HepG2 (cell line): ENCODE results near the gene SLX4. TPM values are rescaled to one million over a fixed set of nuclear protein-coding genes. Genes with fewer than 3 reads are reported as not detected.

Source experiments
- ARID5B ChIP-seq: IDR thresholded peaks from 2 replicates; pipeline ENCODE4 v1.4.0; 2020; ENCODE audit warnings: mild to moderate bottlenecking, missing genetic modification reagents
- GABPA ChIP-seq, 2 experiments: IDR thresholded peaks; 2 replicates each; pipeline ENCODE4 v1.6.1; 2011 to 2016; ENCODE audit warnings: low read depth in 2 of 2, low read length in 1 of 2, missing biosample characterization in 1 of 2, missing genetic modification characterization in 1 of 2
- NR2F2 ChIP-seq: IDR thresholded peaks from 2 replicates; pipeline ENCODE4 v1.6.1; 2012; ENCODE audit warnings: low read depth, inconsistent platforms, borderline replicate concordance
- RXRA ChIP-seq: sonication (generic); formaldehyde crosslinking; IDR thresholded peaks from 2 replicates; pipeline ENCODE4 v1.5.1; 2020; ENCODE audit warnings: missing genetic modification reagents
- RXRB ChIP-seq: IDR thresholded peaks from 2 replicates; pipeline ENCODE4 v1.6.1; 2016; ENCODE audit warnings: borderline replicate concordance, missing genetic modification reagents, missing compliant biosample characterization
- SKIL ChIP-seq: sonication (generic); formaldehyde crosslinking; IDR thresholded peaks from 2 replicates; pipeline ENCODE4 v1.8.0; 2022; ENCODE audit warnings: missing genetic modification reagents, mild to moderate bottlenecking, moderate library complexity, borderline replicate concordance
- SRSF1 ChIP-seq: fragments of 200-400 bp; formaldehyde crosslinking; optimal IDR thresholded peaks from 2 replicates; pipeline ENCODE3; 2017; ENCODE audit warnings: mild to moderate bottlenecking, low read depth, low read length, moderate library complexity
- ZC3H13 ChIP-seq: sonication (generic); formaldehyde crosslinking; IDR thresholded peaks from 2 replicates; pipeline ENCODE4 v1.8.1; 2023; ENCODE audit warnings: mild to moderate bottlenecking, missing genetic modification reagents, moderate library complexity
- ZNF431 ChIP-seq: sonication (generic); formaldehyde crosslinking; IDR thresholded peaks from 2 replicates; pipeline ENCODE4 v1.9.0; 2022; ENCODE audit warnings: missing genetic modification reagents, low read depth, mild to moderate bottlenecking, borderline replicate concordance
- ZNF513 ChIP-seq: sonication (generic); formaldehyde crosslinking; conservative IDR thresholded peaks from 2 replicates; pipeline ENCODE4 v1.5.0; 2020; ENCODE audit warnings: missing genetic modification reagents
- ZNF747 ChIP-seq: sonication (generic); formaldehyde crosslinking; IDR thresholded peaks from 2 replicates; pipeline ENCODE4 v1.8.1; 2023; ENCODE audit warnings: missing genetic modification reagents, mild to moderate bottlenecking, borderline replicate concordance
- ZNF792 ChIP-seq: IDR thresholded peaks from 2 replicates; pipeline ENCODE4 v1.6.1; 2016
- polyA plus RNA-seq, 8 experiments: library from polyadenylated mRNA; depleted of rRNA in 3 of 8; stranded (reverse) in 7 of 8; unstranded in 1 of 8; fragments of >200 nt; fragmentation: Illumina TruSeq in 4 of 8; extraction: Trizol in 4 of 8; gene quantifications; 2 replicates each; pipeline versions ENCODE4 v1.2.1 to v1.2.3, GENCODE V29; 2011 to 2016; ENCODE audit warnings: low read depth in 4 of 8, missing spikeins in 1 of 8, mixed read lengths in 1 of 8; ENCODE audit not compliant: insufficient read depth in 1 of 8
- total RNA-seq, 5 experiments: library from RNA; depleted of rRNA; stranded (reverse); fragments of >200 nt; fragmentation: Illumina TruSeq; extraction: Trizol; gene quantifications; 2 replicates each; pipeline ENCODE4 v1.2.3, GENCODE V29; 2016; ENCODE audit warnings: low read depth in 1 of 5
- TF ChIP-seq, protein P1 (sequence below): sonication (generic); formaldehyde crosslinking; IDR thresholded peaks from 2 replicates; pipeline ENCODE4 v1.8.1; 2023; ENCODE audit warnings: mild to moderate bottlenecking, moderate library complexity, missing genetic modification reagents
- TF ChIP-seq, protein P2 (sequence below): sonication (generic); formaldehyde crosslinking; conservative IDR thresholded peaks from 2 replicates; pipeline ENCODE4 v1.4.0; 2020; ENCODE audit warnings: mild to moderate bottlenecking, missing genetic modification reagents, moderate library complexity

The SLX4 gene
- total and polyA plus RNA-seq, 2 of the 13 experiments (the other 11 are each of a cell fraction or from before 2014, with no cell fraction given): 1.1 to 3.6 TPM

GRCh38 chr16:3652373-3653195 lies 41.2 kb upstream of the SLX4 start (continued):
- peak; percentile 51; the same call in 1 of the 2 replicates for TF ChIP-seq ARID5B
- 0 out of 2 replicates have a peak, but pooled peaks have one; percentile 5 for TF ChIP-seq ZNF747 (CRISPR knock-in tag)
- TF ChIP-seq, protein P1, sequence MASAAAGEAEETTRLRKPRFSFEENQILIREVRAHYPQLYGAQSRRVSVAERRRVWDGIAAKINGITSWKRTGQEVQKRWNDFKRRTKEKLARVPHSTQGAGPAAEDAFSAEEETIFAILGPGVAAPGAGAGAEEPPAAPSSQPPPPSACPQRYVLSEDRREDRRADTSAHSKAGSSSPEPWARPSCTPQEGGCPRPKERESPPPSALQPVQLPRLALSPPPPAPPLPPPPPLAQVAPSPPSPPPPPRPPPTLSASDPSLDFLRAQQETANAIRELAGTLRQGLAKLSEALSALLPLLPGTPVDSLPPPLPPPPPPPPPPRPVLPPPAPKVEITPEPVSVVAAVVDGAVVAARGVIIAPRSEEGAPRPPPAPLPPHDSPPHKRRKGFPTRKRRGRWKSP: no peak
- TF ChIP-seq GABPA (IDR thresholded peaks at IDR 0.05; ENCODE audit: low read depth, low read length): no peak
- 0 out of 2 replicates have a peak, but pooled peaks have one; percentile 33 for TF ChIP-seq GABPA (CRISPR knock-in tag; IDR thresholded peaks at IDR 0.05; ENCODE audit: low read depth)
- peak; percentile 54 for TF ChIP-seq RXRB (CRISPR knock-in tag)
- peak; percentile 95; the same call in 1 of the 2 replicates for TF ChIP-seq ZNF431 (CRISPR knock-in tag)
- peak; percentile 56; the same call in 1 of the 2 replicates for TF ChIP-seq RXRA (CRISPR knock-in tag)
- TF ChIP-seq, protein P2, sequence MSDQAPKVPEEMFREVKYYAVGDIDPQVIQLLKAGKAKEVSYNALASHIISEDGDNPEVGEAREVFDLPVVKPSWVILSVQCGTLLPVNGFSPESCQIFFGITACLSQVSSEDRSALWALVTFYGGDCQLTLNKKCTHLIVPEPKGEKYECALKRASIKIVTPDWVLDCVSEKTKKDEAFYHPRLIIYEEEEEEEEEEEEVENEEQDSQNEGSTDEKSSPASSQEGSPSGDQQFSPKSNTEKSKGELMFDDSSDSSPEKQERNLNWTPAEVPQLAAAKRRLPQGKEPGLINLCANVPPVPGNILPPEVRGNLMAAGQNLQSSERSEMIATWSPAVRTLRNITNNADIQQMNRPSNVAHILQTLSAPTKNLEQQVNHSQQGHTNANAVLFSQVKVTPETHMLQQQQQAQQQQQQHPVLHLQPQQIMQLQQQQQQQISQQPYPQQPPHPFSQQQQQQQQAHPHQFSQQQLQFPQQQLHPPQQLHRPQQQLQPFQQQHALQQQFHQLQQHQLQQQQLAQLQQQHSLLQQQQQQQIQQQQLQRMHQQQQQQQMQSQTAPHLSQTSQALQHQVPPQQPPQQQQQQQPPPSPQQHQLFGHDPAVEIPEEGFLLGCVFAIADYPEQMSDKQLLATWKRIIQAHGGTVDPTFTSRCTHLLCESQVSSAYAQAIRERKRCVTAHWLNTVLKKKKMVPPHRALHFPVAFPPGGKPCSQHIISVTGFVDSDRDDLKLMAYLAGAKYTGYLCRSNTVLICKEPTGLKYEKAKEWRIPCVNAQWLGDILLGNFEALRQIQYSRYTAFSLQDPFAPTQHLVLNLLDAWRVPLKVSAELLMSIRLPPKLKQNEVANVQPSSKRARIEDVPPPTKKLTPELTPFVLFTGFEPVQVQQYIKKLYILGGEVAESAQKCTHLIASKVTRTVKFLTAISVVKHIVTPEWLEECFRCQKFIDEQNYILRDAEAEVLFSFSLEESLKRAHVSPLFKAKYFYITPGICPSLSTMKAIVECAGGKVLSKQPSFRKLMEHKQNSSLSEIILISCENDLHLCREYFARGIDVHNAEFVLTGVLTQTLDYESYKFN (CRISPR knock-in tag): peak; percentile 52; the same call in 1 of the 2 replicates
- TF ChIP-seq ZNF513 (CRISPR knock-in tag): no peak
- no peak for TF ChIP-seq SRSF1
- 0 out of 2 replicates have a peak, but pooled peaks have one; percentile 40 for TF ChIP-seq NR2F2
- TF ChIP-seq SKIL (CRISPR knock-in tag): peak; percentile 39; the same call in 1 of the 2 replicates
- 0 out of 2 replicates have a peak, but pooled peaks have one; percentile 41 for TF ChIP-seq ZC3H13 (CRISPR knock-in tag)
- TF ChIP-seq ZNF792 (CRISPR knock-in tag): no peak
